Duodenal mucosa (tissue), 2 donors: ENCODE data around the gene FGF22.

Experiments
- H3K27ac ChIP-seq: one replicate; pipeline ENCODE4 v1.7.0; 2013; ENCODE audit warnings: low read depth, low read length
- H3K27me3 ChIP-seq, 2 donors: one replicate each; pipeline ENCODE4 v1.7.0; 2013; ENCODE audit warnings: low read length in 2 of 2, control low read depth in 1 of 2; ENCODE audit not compliant: insufficient read depth in 2 of 2, control insufficient read depth in 1 of 2
- H3K36me3 ChIP-seq, 2 donors: one replicate each; pipeline ENCODE4 v1.7.0; 2013; ENCODE audit warnings: low read length in 2 of 2, control low read depth in 1 of 2; ENCODE audit not compliant: insufficient read depth in 2 of 2, control insufficient read depth in 1 of 2
- H3K4me1 ChIP-seq, 2 donors: one replicate each; pipeline ENCODE4 v1.7.0; 2013; ENCODE audit warnings: low read length in 2 of 2, control low read depth in 1 of 2; ENCODE audit not compliant: insufficient read depth in 2 of 2, control insufficient read depth in 1 of 2
- H3K4me3 ChIP-seq, 2 donors: one replicate each; pipeline ENCODE4 v1.7.0; 2013; ENCODE audit warnings: low read length in 2 of 2, low read depth in 1 of 2
- H3K9ac ChIP-seq, 2 donors: one replicate each; pipeline ENCODE4 v1.7.0; 2013; ENCODE audit warnings: low read length in 2 of 2, low read depth in 1 of 2
- H3K9me3 ChIP-seq, 2 donors: one replicate each; pipeline ENCODE4 v1.7.0; 2013; ENCODE audit warnings: low read length in 2 of 2, control low read depth in 1 of 2; ENCODE audit not compliant: control insufficient read depth in 1 of 2

The FGF22 gene

GRCh38 chr19:644363-644762, 4.7 kb downstream of the FGF22 start:
- no peak overlapping the region for H3K9ac ChIP-seq
- no peak overlapping the region for H3K27ac ChIP-seq
- no peaks in the 10 kb centered on the region for H3K9me3 ChIP-seq
- H3K4me1 ChIP-seq: peaks cover under 1 to 1% of the 10 kb centered on the region in 2 donors
- peaks cover 9 to 35% of the 10 kb centered on the region in 2 donors for H3K36me3 ChIP-seq
- no peaks in the 10 kb centered on the region for H3K27me3 ChIP-seq
- H3K4me3 ChIP-seq: no peak overlapping the region

GRCh38 chr19:644789-645188, 5.1 kb downstream of the FGF22 start:
- Histone ChIP-seq H3K27ac (no peak overlapping the region), H3K9me3 (no peaks in the 10 kb centered on the region), H3K27me3 (no peaks in the 10 kb centered on the region), H3K4me1 (no peaks in the 10 kb centered on the region), H3K4me3 (no peak overlapping the region), H3K36me3 (peaks cover 9 to 38% of the 10 kb centered on the region in 2 donors), H3K9ac (no peak overlapping the region)

- Histone ChIP-seq H3K36me3 (peaks cover 9 to 41% of the 10 kb centered on the region in 2 donors), H3K4me3 (no peak overlapping the region), H3K9me3 (no peaks in the 10 kb centered on the region), H3K27ac (no peak overlapping the region), H3K27me3 (no peaks in the 10 kb centered on the region), H3K4me1 (no peaks in the 10 kb centered on the region), H3K9ac (no peak overlapping the region)
These were observed 6.5 kb downstream of the FGF22 start for GRCh38 chr19:645912-646778.

DNA sequence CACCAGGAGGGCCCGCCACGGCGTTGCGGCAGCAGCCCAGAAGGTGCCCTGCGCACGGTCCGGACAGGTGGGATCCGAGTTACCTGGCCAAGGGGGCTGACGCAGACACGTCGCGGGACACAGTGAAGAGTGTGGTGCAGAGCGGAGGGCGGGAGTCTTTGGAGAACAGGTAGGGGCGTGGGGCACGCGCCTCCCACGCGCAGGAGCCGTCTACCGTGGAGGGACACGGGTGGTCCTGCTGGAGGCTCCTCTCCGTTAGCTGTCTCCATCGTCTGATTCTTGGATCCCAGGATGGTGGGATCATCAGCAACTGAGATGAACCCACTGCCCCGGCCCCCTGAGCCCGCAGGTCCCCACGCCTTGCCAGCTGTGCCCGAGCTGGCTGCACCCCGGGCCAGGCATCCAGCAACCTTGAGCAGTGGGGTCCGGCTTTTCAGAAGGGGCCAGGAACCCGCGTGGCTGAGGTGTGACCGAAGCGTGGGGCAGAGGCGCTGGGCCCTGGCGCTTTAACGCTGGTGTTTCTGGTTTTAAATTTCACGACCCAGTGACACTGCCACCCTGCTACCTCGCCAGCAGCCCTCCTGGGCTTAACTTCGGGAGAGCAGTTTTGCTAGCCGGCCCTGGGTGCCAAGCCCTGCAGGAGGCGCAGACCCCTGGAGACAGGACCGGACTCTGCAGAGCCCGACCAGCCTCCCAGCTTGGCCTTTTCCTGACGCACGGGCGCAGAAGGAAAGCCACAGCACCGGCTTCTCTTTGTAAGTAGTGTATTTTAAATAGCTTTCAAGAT, 7.3 kb downstream of the FGF22 start:
- Histone ChIP-seq H3K4me1 (no peaks in the 10 kb centered on the region), H3K36me3 (peaks cover 12 to 48% of the 10 kb centered on the region in 2 donors), H3K4me3 (no peak overlapping the region), H3K27ac (no peak overlapping the region), H3K9ac (no peak overlapping the region), H3K9me3 (no peaks in the 10 kb centered on the region), H3K27me3 (no peaks in the 10 kb centered on the region)

DNA sequence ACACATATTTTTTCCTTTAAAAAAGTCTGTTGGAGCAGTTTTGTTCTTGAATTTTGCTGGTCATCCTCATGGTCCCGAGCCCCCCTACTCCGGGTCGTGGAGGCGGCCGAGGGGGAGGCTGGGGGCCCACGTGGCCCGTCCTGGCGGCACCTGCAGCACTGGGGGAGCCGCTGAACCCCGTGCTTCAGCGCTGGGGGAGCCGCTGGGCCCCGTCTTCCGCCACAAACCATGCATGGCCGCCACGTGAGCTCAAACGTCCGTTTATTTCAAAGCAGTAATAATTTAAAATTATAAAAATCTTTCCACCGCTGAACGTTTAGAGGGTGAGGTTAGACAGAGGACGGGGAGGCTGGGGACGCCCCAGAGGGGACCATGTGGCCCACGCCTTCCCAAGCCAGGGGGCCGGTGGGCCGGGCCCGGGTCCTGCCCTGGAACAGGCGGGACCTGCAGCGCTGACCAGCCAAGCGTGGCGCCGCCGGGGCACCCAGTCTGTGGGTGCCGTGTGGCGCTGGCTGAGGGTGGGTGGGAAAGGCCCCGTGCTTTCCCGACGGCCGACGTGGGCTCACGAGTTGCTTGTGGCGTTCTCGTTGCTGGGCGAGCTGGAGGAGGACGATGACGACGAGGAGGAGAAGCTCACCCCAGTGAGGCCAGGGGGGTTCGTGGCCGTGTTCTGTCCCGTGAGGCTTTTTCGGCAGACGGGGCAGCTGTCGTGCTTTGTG, 8.0 kb downstream of the FGF22 start:
- no peaks in the 10 kb centered on the region for H3K27me3 ChIP-seq
- H3K4me3 ChIP-seq: no peak overlapping the region
- H3K36me3 ChIP-seq: peaks cover 12 to 56% of the 10 kb centered on the region in 2 donors
- no peak overlapping the region for H3K27ac ChIP-seq
- H3K4me1 ChIP-seq: no peaks in the 10 kb centered on the region
- H3K9ac ChIP-seq: no peak overlapping the region
- no peaks in the 10 kb centered on the region for H3K9me3 ChIP-seq

DNA sequence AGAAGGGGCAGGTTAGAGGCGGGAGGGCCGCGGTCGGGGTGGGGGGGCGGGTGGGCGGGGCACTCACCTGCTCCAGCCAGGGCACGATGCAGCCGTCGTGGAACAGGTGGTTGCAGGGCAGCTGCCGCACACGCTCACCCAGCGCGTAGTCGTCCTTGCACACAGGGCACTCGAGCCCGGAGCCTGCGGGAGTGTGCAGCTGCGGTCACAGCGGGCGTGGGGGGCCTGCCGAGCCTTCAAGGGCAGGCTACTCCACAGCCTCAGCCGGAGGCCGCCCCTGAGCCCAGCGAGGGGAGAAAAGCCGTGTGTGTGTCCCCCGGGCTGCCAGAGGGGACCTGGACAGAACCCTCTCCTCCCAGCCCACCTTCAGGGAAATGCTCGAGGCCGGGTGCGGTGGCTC, 8.6 kb downstream of the FGF22 start:
- H3K4me1 ChIP-seq: no peaks in the 10 kb centered on the region
- H3K27me3 ChIP-seq: no peaks in the 10 kb centered on the region
- H3K9me3 ChIP-seq: no peaks in the 10 kb centered on the region
- peaks cover 15 to 61% of the 10 kb centered on the region in 2 donors for H3K36me3 ChIP-seq
- H3K9ac ChIP-seq: no peak overlapping the region
- no peak overlapping the region for H3K27ac ChIP-seq
- no peak overlapping the region for H3K4me3 ChIP-seq

GRCh38 chr19:648904-649801, 9.5 kb downstream of the FGF22 start:
- Histone ChIP-seq H3K4me1 (no peaks in the 10 kb centered on the region), H3K27me3 (no peaks in the 10 kb centered on the region), H3K4me3 (no peak overlapping the region), H3K27ac (no peak overlapping the region), H3K9ac (no peak overlapping the region), H3K9me3 (no peaks in the 10 kb centered on the region), H3K36me3 (peaks cover 17 to 70% of the 10 kb centered on the region in 2 donors)

DNA sequence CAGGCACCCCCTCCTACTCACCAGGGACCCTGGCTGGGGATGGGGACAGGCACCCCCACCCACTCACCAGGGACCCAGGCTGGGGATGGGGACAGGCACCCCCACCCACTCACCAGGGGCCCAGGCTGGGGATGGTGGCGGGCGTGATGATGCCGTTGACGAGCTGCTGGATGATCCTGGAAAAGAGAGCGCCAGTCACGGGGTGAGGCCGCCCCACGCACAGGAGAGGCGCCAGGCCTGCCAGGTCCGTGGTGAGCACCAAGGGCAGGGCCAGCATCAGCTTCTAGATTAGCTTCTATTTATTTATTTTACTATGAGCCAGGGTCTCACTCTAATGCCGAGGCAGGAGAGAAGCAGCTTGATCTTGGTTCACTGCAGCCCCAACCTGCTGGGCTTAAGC, 10.4 kb downstream of the FGF22 start:
- peaks cover 17 to 70% of the 10 kb centered on the region in 2 donors for H3K36me3 ChIP-seq

GRCh38 chr19:651114-651818, 11.6 kb downstream of the FGF22 start:
- Histone ChIP-seq H3K4me1 (no peaks in the 10 kb centered on the region), H3K9me3 (no peaks in the 10 kb centered on the region), H3K9ac (no peak overlapping the region), H3K27ac (no peak overlapping the region), H3K27me3 (no peaks in the 10 kb centered on the region), H3K36me3 (peaks cover 16 to 72% of the 10 kb centered on the region in 2 donors), H3K4me3 (no peak overlapping the region)

More for the DNA sequence above, 10.4 kb downstream of the FGF22 start:
- Histone ChIP-seq H3K27me3 (no peaks in the 10 kb centered on the region), H3K4me1 (no peaks in the 10 kb centered on the region), H3K9me3 (no peaks in the 10 kb centered on the region), H3K9ac (no peak overlapping the region), H3K27ac (no peak overlapping the region), H3K4me3 (no peak overlapping the region)
